Adrenal gland (tissue), 12 donors: ENCODE measurements around the gene LTO1. TPM values are rescaled to one million over a fixed set of nuclear protein-coding genes. Genes with fewer than 3 reads are reported as not detected.
A peak's percentile ranks its signal among the peaks of the same experiment; 100 is the strongest.

Experiments
- DNase-seq, 7 donors: peaks; one replicate each; pipeline ENCODE4 v3.0.0-alpha.2; 2019 to 2020
- H3K27ac ChIP-seq, 5 donors: fragments of 200-600 bp; sonication (generic) in 4 of 5; 1 replicate in 3 of 5; 2 replicates in 2 of 5; pipeline versions ENCODE4 v1.5.1 to v1.8.0; 2016 to 2020; ENCODE audit warnings: mild to moderate bottlenecking in 1 of 5
- H3K27me3 ChIP-seq: fragments of 200-600 bp; 2 replicates; pipeline ENCODE4 v1.8.0; 2021
- H3K36me3 ChIP-seq, 2 donors: fragments of 200-600 bp; replicated peaks in 1 of 2; 1 replicate in 1 of 2; 2 replicates in 1 of 2; pipeline versions ENCODE4 v1.5.1 to v1.8.0; 2018 to 2022
- H3K4me1 ChIP-seq, 2 donors: fragments of 200-600 bp; replicated peaks in 1 of 2; 1 replicate in 1 of 2; 2 replicates in 1 of 2; pipeline versions ENCODE4 v1.5.1 to v1.8.0; 2018 to 2021
- H3K4me3 ChIP-seq, 4 donors: fragments of 200-600 bp; sonication (generic) in 3 of 4; one replicate each; pipeline ENCODE4 v1.5.1; 2016 to 2018
- H3K9me3 ChIP-seq, 3 donors: fragments of 200-600 bp; sonication (generic) in 1 of 3; replicated peaks in 1 of 3; 1 replicate in 2 of 3; 2 replicates in 1 of 3; pipeline versions ENCODE4 v1.5.1 to v1.8.0; 2016 to 2021
- POLR2A ChIP-seq, 2 donors: fragments of 450-650 bp; IDR thresholded peaks; one replicate each; pipeline ENCODE4 v1.6.1; 2017; ENCODE audit warnings: antibody characterized with exemption in 2 of 2, mild to moderate bottlenecking in 2 of 2, moderate library complexity in 1 of 2
- WGBS, 4 donors: extraction: QIAGEN DNeasy Blood & Tissue Kit in 2 of 4; methylation state at CpG; one replicate each; pipeline versions ENCODE4 v1.1.5 to v1.1.7; 2013 to 2017; 5-methylcytosine and 5-hydroxymethylcytosine counted together
- intact Hi-C, 2 donors: fragments of 100-400 bp; cut with DNase I; formaldehyde crosslinking; loops; one replicate each; pipeline versions ENCODE4 v1.14.1 to v1.15.0; 2022 to 2023
- polyA plus RNA-seq, 3 donors: library from polyadenylated mRNA; stranded (reverse); fragments of 200-250 nt in 2 of 3; fragments of 350-450 nt in 1 of 3; fragmentation: Illumina TruSeq in 1 of 3; extraction: RNeasy Lipid Tissue Mini Kit (QIAGEN cat#74804) in 1 of 3; gene quantifications; one replicate each; pipeline ENCODE4 v1.2.3, GENCODE V29; 2013 to 2014
- total RNA-seq, 9 donors: library from RNA; depleted of rRNA in 4 of 9; stranded (reverse); fragments of >200 nt in 4 of 9; fragments of 120-200 nt in 1 of 9; fragmentation: NEBNext Ultra II Directional in 1 of 9; extraction: Animal tissue kit (Norgen Biotek cat#: 25700) in 1 of 9; gene quantifications; one replicate each; pipeline versions ENCODE4 v1.1.0 to v1.2.4, GENCODE V29; 2013 to 2023
- TF ChIP-seq, protein P1 (sequence below), 6 experiments: fragments of 450-650 bp in 4 of 6; fragments of 200-600 bp in 2 of 6; sonication (generic) in 1 of 6; IDR thresholded peaks; 1 replicate in 5 of 6; 2 replicates in 1 of 6; pipeline versions ENCODE4 v1.5.1 to v1.8.0; 2016 to 2021; ENCODE audit warnings: antibody characterized with exemption in 6 of 6, mild to moderate bottlenecking in 2 of 6, moderate library complexity in 1 of 6
- donor health status: healthy with polysubstance abuse.
- donor health status: Bipolar disorder and iron deficiency.
- donor health status: DM: yes; HTN: yes; CAD: no.
- donor health status: DM: no; HTN: no; CAD: no.
- donor health status: DM: no; HTN: no; CAD: no.
- donor health status: DM: yes; HTN: yes; CAD: no.

Gene LTO1
- total and polyA plus RNA-seq, 12 donors, result 10.9 to 52.5 (median 23.6) TPM

DNA sequence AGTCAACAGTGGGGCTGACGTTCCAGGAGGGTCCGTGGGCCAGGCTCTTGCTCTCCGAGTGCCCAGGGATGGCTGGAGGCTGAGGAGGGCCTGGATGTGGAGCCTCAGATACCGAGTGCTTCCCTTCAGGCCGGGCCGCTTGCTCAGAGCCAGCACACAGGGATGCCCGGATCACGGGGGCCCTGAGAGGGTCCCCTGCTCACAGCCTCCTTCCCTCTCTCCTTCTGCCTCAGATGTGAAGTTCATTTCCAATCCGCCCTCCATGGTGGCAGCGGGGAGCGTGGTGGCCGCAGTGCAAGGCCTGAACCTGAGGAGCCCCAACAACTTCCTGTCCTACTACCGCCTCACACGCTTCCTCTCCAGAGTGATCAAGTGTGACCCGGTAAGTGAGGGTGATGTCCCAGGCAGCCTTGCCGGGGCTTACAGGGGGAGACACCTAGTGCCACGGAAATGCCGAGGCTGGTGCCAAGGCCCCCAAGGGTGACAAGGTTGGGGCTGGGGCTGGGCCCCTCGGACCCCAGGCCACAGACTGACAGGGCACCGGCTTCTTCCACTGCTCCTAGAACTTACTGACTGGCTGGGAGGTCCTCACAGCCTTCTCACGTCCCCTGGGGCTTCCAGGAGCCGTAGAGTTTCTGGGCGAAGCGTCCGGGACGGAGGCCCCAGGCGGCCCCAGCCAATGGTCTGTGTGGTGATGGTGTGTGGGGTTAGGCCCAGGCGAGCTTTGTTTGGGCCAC lies 27.2 kb downstream of the LTO1 start:
- no peaks in the 10 kb centered on the region for H3K27me3 ChIP-seq
- intact Hi-C loops, result no loop called here
- H3K4me3 ChIP-seq, result no peak overlapping the region
- peaks cover 9 to 20% of the 10 kb centered on the region in 2 donors for H3K4me1 ChIP-seq
- TF ChIP-seq POLR2A (IDR thresholded peaks at IDR 0.05), result no peak
- TF ChIP-seq, protein P1, sequence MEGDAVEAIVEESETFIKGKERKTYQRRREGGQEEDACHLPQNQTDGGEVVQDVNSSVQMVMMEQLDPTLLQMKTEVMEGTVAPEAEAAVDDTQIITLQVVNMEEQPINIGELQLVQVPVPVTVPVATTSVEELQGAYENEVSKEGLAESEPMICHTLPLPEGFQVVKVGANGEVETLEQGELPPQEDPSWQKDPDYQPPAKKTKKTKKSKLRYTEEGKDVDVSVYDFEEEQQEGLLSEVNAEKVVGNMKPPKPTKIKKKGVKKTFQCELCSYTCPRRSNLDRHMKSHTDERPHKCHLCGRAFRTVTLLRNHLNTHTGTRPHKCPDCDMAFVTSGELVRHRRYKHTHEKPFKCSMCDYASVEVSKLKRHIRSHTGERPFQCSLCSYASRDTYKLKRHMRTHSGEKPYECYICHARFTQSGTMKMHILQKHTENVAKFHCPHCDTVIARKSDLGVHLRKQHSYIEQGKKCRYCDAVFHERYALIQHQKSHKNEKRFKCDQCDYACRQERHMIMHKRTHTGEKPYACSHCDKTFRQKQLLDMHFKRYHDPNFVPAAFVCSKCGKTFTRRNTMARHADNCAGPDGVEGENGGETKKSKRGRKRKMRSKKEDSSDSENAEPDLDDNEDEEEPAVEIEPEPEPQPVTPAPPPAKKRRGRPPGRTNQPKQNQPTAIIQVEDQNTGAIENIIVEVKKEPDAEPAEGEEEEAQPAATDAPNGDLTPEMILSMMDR (IDR thresholded peaks at IDR 0.05), result no peak
- H3K36me3 ChIP-seq, result peaks cover 0 to 55% of the 10 kb centered on the region in 2 donors
- no peaks in the 10 kb centered on the region for H3K9me3 ChIP-seq
- no peak for DNase-seq
- WGBS, 4 donors, result 82 to 87% (median 86%) methylated on average over 15 to 28 of the region's 28 CpGs
- no peak overlapping the region for H3K27ac ChIP-seq

DNA sequence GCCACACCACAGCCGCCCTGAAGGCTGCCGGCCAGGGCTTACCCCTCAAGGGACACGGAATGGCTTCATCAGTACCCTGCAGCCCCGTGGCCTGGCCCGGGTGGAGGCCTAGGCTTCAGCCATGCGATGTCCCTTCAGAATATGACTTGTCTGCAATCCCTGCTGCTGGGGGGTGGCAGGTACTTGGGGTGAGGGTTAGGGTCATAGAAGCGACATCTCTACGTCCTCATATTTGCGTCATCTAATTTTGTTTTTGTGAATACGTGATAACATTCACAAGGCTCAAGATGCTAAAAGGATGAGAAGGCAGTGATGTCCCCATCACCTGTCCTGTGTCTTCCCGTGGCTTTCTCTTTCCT lies 27.8 kb downstream of the LTO1 start:
- no peak for DNase-seq
- Histone ChIP-seq H3K4me3 (no peak overlapping the region), H3K36me3 (peaks cover 0 to 51% of the 10 kb centered on the region in 2 donors), H3K27ac (no peak overlapping the region), H3K27me3 (no peaks in the 10 kb centered on the region), H3K4me1 (peaks cover 9 to 22% of the 10 kb centered on the region in 2 donors), H3K9me3 (no peaks in the 10 kb centered on the region)
- intact Hi-C loops, result no loop called here
- WGBS, 4 donors, result 84 to 95% (median 86%) methylated on average over 5 to 11 of the region's 11 CpGs
- TF ChIP-seq, protein P1 (IDR thresholded peaks at IDR 0.05), result no peak
- TF ChIP-seq POLR2A (IDR thresholded peaks at IDR 0.05), result no peak

DNA sequence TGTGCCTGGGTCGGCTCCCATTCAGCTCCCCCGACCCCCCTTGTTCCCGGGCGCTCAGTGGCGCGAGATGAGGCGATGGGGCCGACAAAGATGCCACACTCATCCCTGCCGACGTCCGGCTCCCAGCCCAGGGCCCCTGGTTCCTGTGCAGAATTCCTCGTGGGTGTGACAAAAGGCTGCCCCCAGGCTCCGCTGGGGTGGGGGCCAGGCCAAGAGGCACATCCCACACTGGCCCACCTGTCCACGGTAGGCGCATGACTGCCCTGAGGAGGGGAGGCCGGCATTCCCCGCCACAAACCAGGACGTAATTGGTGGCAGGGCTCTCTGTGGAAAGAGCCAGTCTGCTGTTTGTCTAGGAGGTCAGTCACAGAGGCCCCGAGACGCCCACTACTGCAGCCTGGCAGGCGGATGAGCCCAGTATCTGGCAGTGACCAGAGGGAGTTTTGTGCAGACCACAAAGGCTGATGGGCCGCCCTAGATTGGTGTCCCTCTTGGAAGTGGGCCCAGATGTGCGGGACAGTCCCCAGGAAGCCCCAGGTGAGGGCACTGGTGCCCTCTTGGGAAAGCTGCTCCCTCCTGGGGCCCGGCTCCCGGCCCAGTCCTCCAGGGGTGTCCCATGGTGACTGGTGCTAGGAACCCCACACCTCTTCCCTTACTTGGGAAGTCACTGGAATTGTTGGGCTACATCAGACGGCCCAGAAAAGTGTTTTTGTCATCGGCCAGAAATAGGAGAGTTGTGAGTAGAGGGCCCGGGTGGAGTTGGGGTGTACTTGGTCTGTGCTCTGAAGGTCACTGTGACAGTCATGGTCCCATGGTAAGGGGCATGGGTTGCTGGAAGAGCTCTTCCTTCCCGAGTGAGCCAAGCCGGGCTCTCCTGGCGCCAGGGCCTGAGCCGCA lies 28.4 kb downstream of the LTO1 start:
- intact Hi-C loops, result no loop called here
- no peaks in the 10 kb centered on the region for H3K9me3 ChIP-seq
- 81 to 86% (median 84%) methylated on average over 12 to 32 of the region's 32 CpGs for WGBS, 4 donors
- TF ChIP-seq, protein P1 (IDR thresholded peaks at IDR 0.05), result no peak
- TF ChIP-seq POLR2A (IDR thresholded peaks at IDR 0.05), result no peak
- no peak for DNase-seq
- H3K4me3 ChIP-seq, result no peak overlapping the region
- no peak overlapping the region for H3K27ac ChIP-seq
- peaks cover 9 to 22% of the 10 kb centered on the region in 2 donors for H3K4me1 ChIP-seq
- H3K27me3 ChIP-seq, result no peaks in the 10 kb centered on the region
- H3K36me3 ChIP-seq, result peaks cover 0 to 50% of the 10 kb centered on the region in 2 donors

DNA sequence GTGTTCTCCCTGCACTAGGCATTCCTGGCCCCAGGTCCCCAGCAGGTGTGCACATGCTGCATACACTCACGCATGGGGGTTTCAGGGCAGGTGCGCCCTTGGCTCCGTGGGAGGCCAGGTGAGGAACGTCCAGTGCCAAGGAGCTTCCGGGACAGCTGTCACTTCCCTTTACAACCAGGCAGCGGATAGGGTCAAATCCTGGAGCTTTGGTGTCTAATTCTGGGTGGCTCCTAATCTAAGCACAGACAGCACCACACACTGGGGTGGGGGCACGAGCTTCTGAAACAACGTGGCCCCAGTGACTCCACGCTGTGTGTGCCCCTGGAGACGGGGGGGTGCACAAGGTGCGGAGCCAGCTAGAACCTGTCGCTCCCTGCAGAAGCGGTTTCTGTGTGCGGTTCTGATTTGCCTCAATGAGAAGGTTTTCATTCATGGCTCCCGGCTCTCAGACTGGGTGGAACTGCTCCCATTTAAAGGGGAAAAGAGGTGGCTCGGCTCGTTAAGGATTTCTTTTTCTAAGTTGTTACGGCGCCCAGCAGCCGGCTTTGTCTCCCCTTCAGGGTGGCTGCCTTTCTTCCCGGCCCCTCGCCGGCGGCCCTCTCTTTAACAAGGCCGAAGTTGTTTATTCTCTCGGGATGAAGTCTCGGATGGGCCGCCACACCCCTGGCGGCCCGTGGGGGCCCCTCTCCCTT lies 29.2 kb downstream of the LTO1 start:
- TF ChIP-seq, protein P1 (IDR thresholded peaks at IDR 0.05), result no peak
- TF ChIP-seq POLR2A (IDR thresholded peaks at IDR 0.05), result no peak
- DNase-seq, result peak in 1 of 7 donors; percentile 22
- H3K27me3 ChIP-seq, result no peaks in the 10 kb centered on the region
- no peak overlapping the region for H3K27ac ChIP-seq
- intact Hi-C loops, result loop anchor here in 1 of 2 donors (2.0 kb wide), 1 partner anchor 543 kb away; no protein-coding TSS in a partner anchor
- H3K4me3 ChIP-seq, result no peak overlapping the region
- 84 to 91% (median 87%) methylated on average over 15 to 30 of the region's 30 CpGs for WGBS, 4 donors
- peaks cover 0 to 42% of the 10 kb centered on the region in 2 donors for H3K36me3 ChIP-seq
- H3K9me3 ChIP-seq, result no peaks in the 10 kb centered on the region
- peaks cover 9 to 22% of the 10 kb centered on the region in 2 donors for H3K4me1 ChIP-seq
